C4-2B (cell line): Measurements from ENCODE around the gene CITED1.

Experiments used
- CTCF ChIP-seq: fragments of 450-650 bp; conservative IDR thresholded peaks from 2 replicates; pipeline ENCODE4 v1.5.1; 2017; ENCODE audit warnings: mild to moderate bottlenecking
- ZFX ChIP-seq: fragments of 450-650 bp; IDR thresholded peaks from 2 replicates; pipeline ENCODE4 v1.6.1; 2017

- no peak for TF ChIP-seq CTCF
- no peak for TF ChIP-seq ZFX
Observed at GRCh38 chrX:72254816-72255215, 50.9 kb downstream of the CITED1 start.
